ENCODE measurements around the gene PRIMA1. TPM values are rescaled to one million over a fixed set of nuclear protein-coding genes. Genes with fewer than 3 reads are reported as not detected.

PRIMA1 gene
- polyA plus RNA-seq, 3 donors, result not detected

- DNase-seq, result no peak
- no peaks in the 10 kb centered on the region for H4K20me1 ChIP-seq (ENCODE audit: insufficient read depth, low read length)
- Mint-ChIP-seq H3K9me3 (peaks cover 0 to 13% (median 5%) of the 10 kb centered on the region in 7 donors), H3K27me3 (ENCODE audit: low read depth in 3 of 3) (peaks cover 37 to 51% (median 41%) of the 10 kb centered on the region in 3 donors), H3K4me1 (no peaks in the 10 kb centered on the region), H3K4me3 (no peak overlapping the region), H3K36me3 (no peaks in the 10 kb centered on the region), H3K27ac (no peak overlapping the region)
- H3K4me1 ChIP-seq (ENCODE audit: control insufficient read depth in 1 of 2, insufficient read depth in 2 of 2, low read length in 2 of 2), result no peaks in the 10 kb centered on the region
- no peaks in the 10 kb centered on the region for H3K79me2 ChIP-seq (ENCODE audit: insufficient read depth, low read length)
- peaks cover 19 to 30% of the 10 kb centered on the region in 2 donors for H3K27me3 ChIP-seq (ENCODE audit: control insufficient read depth in 2 of 2, insufficient read depth in 2 of 2, low read length in 2 of 2)
- no peak overlapping the region for H3K4me2 ChIP-seq (replicated peaks; ENCODE audit: extremely low read depth, low read length, poor library complexity, severe bottlenecking)
- H3K36me3 ChIP-seq (replicated peaks in 1 of 2; ENCODE audit: control insufficient read depth in 1 of 2, insufficient read depth in 2 of 2, low read length in 2 of 2), result no peaks in the 10 kb centered on the region
- H3K27ac ChIP-seq (ENCODE audit: low read depth in 1 of 2, low read length in 2 of 2), result no peak overlapping the region
- H3K9me3 ChIP-seq (replicated peaks in 1 of 2; ENCODE audit: control insufficient read depth in 1 of 2, insufficient read depth in 1 of 2, low read length in 2 of 2), result peaks cover 0 to 16% of the 10 kb centered on the region in 2 donors
- H2AFZ ChIP-seq (ENCODE audit: insufficient read depth, low read depth, low read length, poor library complexity, severe bottlenecking), result no peak overlapping the region
- 100% methylated on average over 1 of the region's 3 CpGs for WGBS (ENCODE audit: insufficient coverage)
- H3K9ac ChIP-seq (ENCODE audit: insufficient read depth, low read length, poor library complexity, severe bottlenecking), result no peak overlapping the region
- TF ChIP-seq, protein P1, sequence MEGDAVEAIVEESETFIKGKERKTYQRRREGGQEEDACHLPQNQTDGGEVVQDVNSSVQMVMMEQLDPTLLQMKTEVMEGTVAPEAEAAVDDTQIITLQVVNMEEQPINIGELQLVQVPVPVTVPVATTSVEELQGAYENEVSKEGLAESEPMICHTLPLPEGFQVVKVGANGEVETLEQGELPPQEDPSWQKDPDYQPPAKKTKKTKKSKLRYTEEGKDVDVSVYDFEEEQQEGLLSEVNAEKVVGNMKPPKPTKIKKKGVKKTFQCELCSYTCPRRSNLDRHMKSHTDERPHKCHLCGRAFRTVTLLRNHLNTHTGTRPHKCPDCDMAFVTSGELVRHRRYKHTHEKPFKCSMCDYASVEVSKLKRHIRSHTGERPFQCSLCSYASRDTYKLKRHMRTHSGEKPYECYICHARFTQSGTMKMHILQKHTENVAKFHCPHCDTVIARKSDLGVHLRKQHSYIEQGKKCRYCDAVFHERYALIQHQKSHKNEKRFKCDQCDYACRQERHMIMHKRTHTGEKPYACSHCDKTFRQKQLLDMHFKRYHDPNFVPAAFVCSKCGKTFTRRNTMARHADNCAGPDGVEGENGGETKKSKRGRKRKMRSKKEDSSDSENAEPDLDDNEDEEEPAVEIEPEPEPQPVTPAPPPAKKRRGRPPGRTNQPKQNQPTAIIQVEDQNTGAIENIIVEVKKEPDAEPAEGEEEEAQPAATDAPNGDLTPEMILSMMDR (IDR thresholded peaks at IDR 0.05), result no peak
- intact Hi-C loops (cut with micrococcal nuclease), result no loop called here
- no peak overlapping the region for H3K4me3 ChIP-seq (replicated peaks in 1 of 3; ENCODE audit: low read depth in 2 of 3, low read length in 3 of 3)
These were observed 4.1 kb upstream of the PRIMA1 start for GRCh38 chr14:93792391-93792790.

DNA sequence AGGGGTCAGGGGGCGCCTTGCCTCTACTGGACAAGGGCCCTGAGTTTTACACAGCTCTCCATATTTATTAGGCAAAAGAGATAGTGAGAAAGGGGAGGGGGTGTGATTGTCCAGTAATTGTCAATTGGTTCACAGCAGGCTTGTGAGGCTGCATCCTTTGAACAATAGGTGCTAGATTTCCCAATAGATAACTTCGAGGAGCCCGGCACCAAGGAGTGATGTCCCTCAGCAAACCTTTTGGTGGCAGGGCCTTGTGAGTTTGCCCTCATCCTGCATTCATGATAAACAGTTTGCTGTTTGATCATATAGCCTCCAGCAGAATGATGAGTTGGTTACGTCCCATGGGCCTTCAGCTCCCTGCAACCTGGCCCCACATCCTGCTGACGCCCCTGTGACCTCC, 2.7 kb upstream of the PRIMA1 start:
- DNase-seq, result no peak
- Histone ChIP-seq H3K4me3 (replicated peaks in 1 of 3; ENCODE audit: low read depth in 2 of 3, low read length in 3 of 3) (no peak overlapping the region), H3K36me3 (replicated peaks in 1 of 2; ENCODE audit: control insufficient read depth in 1 of 2, insufficient read depth in 2 of 2, low read length in 2 of 2) (no peaks in the 10 kb centered on the region), H3K27ac (ENCODE audit: low read depth in 1 of 2, low read length in 2 of 2) (no peak overlapping the region), H3K9ac (ENCODE audit: insufficient read depth, low read length, poor library complexity, severe bottlenecking) (no peak overlapping the region), H3K4me1 (ENCODE audit: control insufficient read depth in 1 of 2, insufficient read depth in 2 of 2, low read length in 2 of 2) (no peaks in the 10 kb centered on the region), H2AFZ (ENCODE audit: insufficient read depth, low read depth, low read length, poor library complexity, severe bottlenecking) (no peak overlapping the region), H4K20me1 (ENCODE audit: insufficient read depth, low read length) (no peaks in the 10 kb centered on the region), H3K4me2 (replicated peaks; ENCODE audit: extremely low read depth, low read length, poor library complexity, severe bottlenecking) (no peak overlapping the region), H3K27me3 (ENCODE audit: control insufficient read depth in 2 of 2, insufficient read depth in 2 of 2, low read length in 2 of 2) (peaks cover 22 to 44% of the 10 kb centered on the region in 2 donors), H3K9me3 (replicated peaks in 1 of 2; ENCODE audit: control insufficient read depth in 1 of 2, insufficient read depth in 1 of 2, low read length in 2 of 2) (peaks cover 0 to 16% of the 10 kb centered on the region in 2 donors), H3K79me2 (ENCODE audit: insufficient read depth, low read length) (no peaks in the 10 kb centered on the region)
- H3K9me3 Mint-ChIP-seq, result peaks cover 0 to 13% (median 5%) of the 10 kb centered on the region in 7 donors
- no peaks in the 10 kb centered on the region for H3K36me3 Mint-ChIP-seq
- no peaks in the 10 kb centered on the region for H3K4me1 Mint-ChIP-seq
- peaks cover 49 to 65% (median 52%) of the 10 kb centered on the region in 3 donors for H3K27me3 Mint-ChIP-seq (ENCODE audit: low read depth in 3 of 3)
- no peak overlapping the region for H3K27ac Mint-ChIP-seq
- TF ChIP-seq, protein P1 (IDR thresholded peaks at IDR 0.05), result no peak
- intact Hi-C loops (cut with micrococcal nuclease), result no loop called here
- peak overlapping the region in 1 of 2 donors; percentile 60 for H3K4me3 Mint-ChIP-seq
- 43% methylated on average over 4 of the region's 5 CpGs for WGBS (ENCODE audit: insufficient coverage)
